Central memory CD8-positive, alpha-beta T cell (primary cell): ENCODE measurements around the gene GID8.

Source experiments
- ATAC-seq: fragments of 150-1000 bp; cut with Tn5 transposase; replicated peaks from 2 replicates; pipeline ENCODE4 v1.10.0; 2022; ENCODE audit warnings: mild to moderate bottlenecking, moderate FRiP score, moderate number of reproducible peaks; ENCODE audit not compliant: poor library complexity, severe bottlenecking; ENCODE audit errors: extremely low read depth
- DNase-seq, 2 donors: peaks; one replicate each; pipeline ENCODE4 v3.0.0; 2021; ENCODE audit warnings: low spot score in 2 of 2
- H3K27ac Mint-ChIP-seq: one replicate; pipeline ENCODE4 v1.8.0; 2022; ENCODE audit warnings: low read depth, mild to moderate bottlenecking, moderate library complexity, mixed read lengths
- H3K27me3 Mint-ChIP-seq: one replicate; pipeline ENCODE4 v1.8.0; 2022; ENCODE audit warnings: mixed read lengths
- H3K36me3 Mint-ChIP-seq: one replicate; pipeline ENCODE4 v1.8.0; 2022; ENCODE audit warnings: mild to moderate bottlenecking, moderate library complexity, mixed read lengths; ENCODE audit not compliant: insufficient read depth
- H3K4me1 Mint-ChIP-seq: one replicate; pipeline ENCODE4 v1.8.0; 2022; ENCODE audit warnings: mixed read lengths
- H3K4me3 Mint-ChIP-seq: one replicate; pipeline ENCODE4 v1.8.0; 2022; ENCODE audit warnings: mild to moderate bottlenecking, moderate library complexity, mixed read lengths
- H3K9me3 Mint-ChIP-seq: one replicate; pipeline ENCODE4 v1.8.0; 2022; ENCODE audit warnings: mixed read lengths

GID8 gene

GRCh38 chr20:62928246-62928939, 9.6 kb upstream of the GID8 start:
- Mint-ChIP-seq H3K27ac (peak overlapping the region; percentile 88), H3K4me3 (peak overlapping the region; percentile 84), H3K9me3 (no peaks in the 10 kb centered on the region), H3K4me1 (peaks cover 61% of the 10 kb centered on the region), H3K36me3 (peaks cover 25% of the 10 kb centered on the region), H3K27me3 (no peaks in the 10 kb centered on the region)
- ATAC-seq (no peak), DNase-seq (no peak)

GRCh38 chr20:62929051-62929538, 8.9 kb upstream of the GID8 start:
- DNase-seq: no peak
- no peaks in the 10 kb centered on the region for H3K9me3 Mint-ChIP-seq
- peaks cover 56% of the 10 kb centered on the region for H3K4me1 Mint-ChIP-seq
- H3K27me3 Mint-ChIP-seq: no peaks in the 10 kb centered on the region
- no peak for ATAC-seq
- peak overlapping the region; percentile 88 for H3K27ac Mint-ChIP-seq
- H3K4me3 Mint-ChIP-seq: peak overlapping the region; percentile 84
- H3K36me3 Mint-ChIP-seq: peaks cover 21% of the 10 kb centered on the region

- ATAC-seq: no peak
- H3K27me3 Mint-ChIP-seq: no peaks in the 10 kb centered on the region
- no peaks in the 10 kb centered on the region for H3K9me3 Mint-ChIP-seq
- no peak overlapping the region for H3K27ac Mint-ChIP-seq
- H3K4me3 Mint-ChIP-seq: no peak overlapping the region
- peaks cover 41% of the 10 kb centered on the region for H3K4me1 Mint-ChIP-seq
- DNase-seq: no peak
- peaks cover 6% of the 10 kb centered on the region for H3K36me3 Mint-ChIP-seq
Observed at GRCh38 chr20:62931464-62931863, 6.5 kb upstream of the GID8 start.

GRCh38 chr20:62933966-62934365, 4.0 kb upstream of the GID8 start:
- H3K4me1 Mint-ChIP-seq: peaks cover 28% of the 10 kb centered on the region
- peaks cover 11% of the 10 kb centered on the region for H3K36me3 Mint-ChIP-seq
- no peak for ATAC-seq
- no peak overlapping the region for H3K27ac Mint-ChIP-seq
- no peak overlapping the region for H3K4me3 Mint-ChIP-seq
- DNase-seq: no peak
- no peaks in the 10 kb centered on the region for H3K9me3 Mint-ChIP-seq
- H3K27me3 Mint-ChIP-seq: no peaks in the 10 kb centered on the region

GRCh38 chr20:62935204-62935967, 2.6 kb upstream of the GID8 start:
- Mint-ChIP-seq H3K4me1 (peaks cover 29% of the 10 kb centered on the region), H3K27ac (no peak overlapping the region), H3K36me3 (peaks cover 11% of the 10 kb centered on the region), H3K9me3 (no peaks in the 10 kb centered on the region), H3K27me3 (no peaks in the 10 kb centered on the region), H3K4me3 (no peak overlapping the region)
- ATAC-seq (no peak), DNase-seq (no peak)

- Mint-ChIP-seq H3K4me3 (no peak overlapping the region), H3K27ac (no peak overlapping the region), H3K9me3 (no peaks in the 10 kb centered on the region), H3K27me3 (no peaks in the 10 kb centered on the region), H3K36me3 (peaks cover 12% of the 10 kb centered on the region), H3K4me1 (peaks cover 29% of the 10 kb centered on the region)
- no peak for ATAC-seq
- no peak for DNase-seq
Observed at GRCh38 chr20:62935968-62936585, 1.9 kb upstream of the GID8 start.

GRCh38 chr20:62937268-62938104, 461 bp upstream of the GID8 start:
- ATAC-seq (peak; percentile 87), DNase-seq (peak; percentile 94 to 95)
- H3K27ac Mint-ChIP-seq: peak overlapping the region; percentile 94
- H3K9me3 Mint-ChIP-seq: no peaks in the 10 kb centered on the region
- peaks cover 36% of the 10 kb centered on the region for H3K4me1 Mint-ChIP-seq
- H3K27me3 Mint-ChIP-seq: no peaks in the 10 kb centered on the region
- peak overlapping the region; percentile 97 for H3K4me3 Mint-ChIP-seq
- peaks cover 12% of the 10 kb centered on the region for H3K36me3 Mint-ChIP-seq

- ATAC-seq: no peak
- H3K9me3 Mint-ChIP-seq: no peaks in the 10 kb centered on the region
- H3K4me3 Mint-ChIP-seq: no peak overlapping the region
- peaks cover 30% of the 10 kb centered on the region for H3K4me1 Mint-ChIP-seq
- DNase-seq: no peak
- peaks cover 35% of the 10 kb centered on the region for H3K36me3 Mint-ChIP-seq
- no peaks in the 10 kb centered on the region for H3K27me3 Mint-ChIP-seq
- no peak overlapping the region for H3K27ac Mint-ChIP-seq
Observed at GRCh38 chr20:62940875-62941274, 2.9 kb downstream of the GID8 start.

- Mint-ChIP-seq H3K27ac (peak overlapping the region; percentile 76), H3K9me3 (no peaks in the 10 kb centered on the region), H3K4me1 (peaks cover 29% of the 10 kb centered on the region), H3K27me3 (no peaks in the 10 kb centered on the region), H3K4me3 (no peak overlapping the region), H3K36me3 (peaks cover 38% of the 10 kb centered on the region)
- DNase-seq: no peak
- ATAC-seq: no peak
Observed at GRCh38 chr20:62941792-62942191, 3.8 kb downstream of the GID8 start.

GRCh38 chr20:62942456-62942855, 4.5 kb downstream of the GID8 start:
- no peak overlapping the region for H3K4me3 Mint-ChIP-seq
- H3K36me3 Mint-ChIP-seq: peaks cover 41% of the 10 kb centered on the region
- H3K27ac Mint-ChIP-seq: peak overlapping the region; percentile 76
- no peaks in the 10 kb centered on the region for H3K9me3 Mint-ChIP-seq
- ATAC-seq (no peak), DNase-seq (no peak)
- no peaks in the 10 kb centered on the region for H3K27me3 Mint-ChIP-seq
- H3K4me1 Mint-ChIP-seq: peaks cover 30% of the 10 kb centered on the region

- Mint-ChIP-seq H3K36me3 (peaks cover 38% of the 10 kb centered on the region), H3K4me3 (no peak overlapping the region), H3K27ac (no peak overlapping the region), H3K27me3 (no peaks in the 10 kb centered on the region), H3K9me3 (no peaks in the 10 kb centered on the region), H3K4me1 (peaks cover 34% of the 10 kb centered on the region)
- ATAC-seq: no peak
- DNase-seq: no peak
Observed at GRCh38 chr20:62943396-62943795, 5.4 kb downstream of the GID8 start.

- ATAC-seq (no peak), DNase-seq (no peak)
- H3K27ac Mint-ChIP-seq: no peak overlapping the region
- no peak overlapping the region for H3K4me3 Mint-ChIP-seq
- peaks cover 26% of the 10 kb centered on the region for H3K4me1 Mint-ChIP-seq
- no peaks in the 10 kb centered on the region for H3K9me3 Mint-ChIP-seq
- H3K36me3 Mint-ChIP-seq: peaks cover 36% of the 10 kb centered on the region
- no peaks in the 10 kb centered on the region for H3K27me3 Mint-ChIP-seq
Observed at GRCh38 chr20:62944184-62944583, 6.2 kb downstream of the GID8 start.
